Activated naive CD4-positive, alpha-beta T cell treated with anti-CD3 and anti-CD28 coated beads, Interleukin-2, amount 10 ng/mL, durations not matched to agents 7 days and 5 days (primary cell): ENCODE results near the gene HECW1.

Source experiments
- CTCF ChIA-PET: fragments of 350-600 bp; sonication (Branson Sonifier 250); formaldehyde crosslinking; loops from one replicate; lab custom pipeline; 2021; ENCODE audit warnings: antibody characterized with exemption; lab: Charles Lee
- DNase-seq: peaks from one replicate; pipeline ENCODE4 v3.0.0-alpha.2; 2020
- H3K27ac Mint-ChIP-seq: one replicate; pipeline ENCODE4 v1.8.0; 2021; ENCODE audit warnings: mild to moderate bottlenecking, moderate library complexity, mixed read lengths
- H3K27me3 Mint-ChIP-seq: one replicate; pipeline ENCODE4 v1.8.0; 2021; ENCODE audit warnings: mild to moderate bottlenecking, mixed read lengths
- H3K36me3 Mint-ChIP-seq: one replicate; pipeline ENCODE4 v1.8.0; 2021; ENCODE audit warnings: mixed read lengths
- H3K4me1 Mint-ChIP-seq: one replicate; pipeline ENCODE4 v1.8.0; 2021; ENCODE audit warnings: mixed read lengths
- H3K4me3 Mint-ChIP-seq: one replicate; pipeline ENCODE4 v1.8.0; 2021; ENCODE audit warnings: mild to moderate bottlenecking, moderate library complexity, mixed read lengths
- H3K9me3 Mint-ChIP-seq: one replicate; pipeline ENCODE4 v1.8.0; 2021; ENCODE audit warnings: mixed read lengths

HECW1 gene

GRCh38 chr7:43395351-43395750 lies 282.9 kb downstream of the HECW1 start:
- Mint-ChIP-seq H3K4me3 (no peak overlapping the region), H3K27ac (no peak overlapping the region), H3K9me3 (no peaks in the 10 kb centered on the region), H3K4me1 (no peaks in the 10 kb centered on the region), H3K36me3 (no peaks in the 10 kb centered on the region), H3K27me3 (peaks cover 9% of the 10 kb centered on the region)
- no peak for DNase-seq
- CTCF ChIA-PET, result no interaction called here

- DNase-seq, result no peak
- CTCF ChIA-PET, result no interaction called here
- Mint-ChIP-seq H3K9me3 (no peaks in the 10 kb centered on the region), H3K4me3 (no peak overlapping the region), H3K36me3 (no peaks in the 10 kb centered on the region), H3K27ac (no peak overlapping the region), H3K4me1 (no peaks in the 10 kb centered on the region), H3K27me3 (peaks cover 9% of the 10 kb centered on the region)
These were observed 283.8 kb downstream of the HECW1 start for GRCh38 chr7:43396187-43396740.

- CTCF ChIA-PET, result interaction anchor here (1.4 kb wide), 1 partner anchor 57 kb away, joined by 3 read pairs; no protein-coding TSS in a partner anchor
- Mint-ChIP-seq H3K36me3 (no peaks in the 10 kb centered on the region), H3K27ac (no peak overlapping the region), H3K9me3 (no peaks in the 10 kb centered on the region), H3K4me3 (no peak overlapping the region), H3K27me3 (peaks cover 9% of the 10 kb centered on the region), H3K4me1 (no peaks in the 10 kb centered on the region)
- DNase-seq, result no peak
These were observed 286.4 kb downstream of the HECW1 start for GRCh38 chr7:43398831-43399230.

- no peak overlapping the region for H3K4me3 Mint-ChIP-seq
- no peaks in the 10 kb centered on the region for H3K36me3 Mint-ChIP-seq
- DNase-seq, result no peak
- H3K4me1 Mint-ChIP-seq, result no peaks in the 10 kb centered on the region
- H3K9me3 Mint-ChIP-seq, result no peaks in the 10 kb centered on the region
- H3K27ac Mint-ChIP-seq, result no peak overlapping the region
- H3K27me3 Mint-ChIP-seq, result peaks cover 5% of the 10 kb centered on the region
- CTCF ChIA-PET, result no interaction called here
These were observed 293.5 kb downstream of the HECW1 start for GRCh38 chr7:43405948-43406347.

- H3K4me3 Mint-ChIP-seq, result no peak overlapping the region
- no peaks in the 10 kb centered on the region for H3K4me1 Mint-ChIP-seq
- peaks cover 5% of the 10 kb centered on the region for H3K27me3 Mint-ChIP-seq
- DNase-seq, result no peak
- H3K36me3 Mint-ChIP-seq, result no peaks in the 10 kb centered on the region
- CTCF ChIA-PET, result no interaction called here
- no peak overlapping the region for H3K27ac Mint-ChIP-seq
- no peaks in the 10 kb centered on the region for H3K9me3 Mint-ChIP-seq
These were observed 294.5 kb downstream of the HECW1 start for GRCh38 chr7:43406961-43407360.

- Mint-ChIP-seq H3K4me3 (no peak overlapping the region), H3K4me1 (no peaks in the 10 kb centered on the region), H3K36me3 (no peaks in the 10 kb centered on the region), H3K27ac (no peak overlapping the region), H3K27me3 (peaks cover 5% of the 10 kb centered on the region), H3K9me3 (no peaks in the 10 kb centered on the region)
- no peak for DNase-seq
- CTCF ChIA-PET, result no interaction called here
These were observed 296.5 kb downstream of the HECW1 start for GRCh38 chr7:43408981-43409380.

- H3K4me3 Mint-ChIP-seq, result no peak overlapping the region
- H3K4me1 Mint-ChIP-seq, result no peaks in the 10 kb centered on the region
- H3K9me3 Mint-ChIP-seq, result no peaks in the 10 kb centered on the region
- no peak overlapping the region for H3K27ac Mint-ChIP-seq
- H3K36me3 Mint-ChIP-seq, result no peaks in the 10 kb centered on the region
- CTCF ChIA-PET, result no interaction called here
- DNase-seq, result no peak
- H3K27me3 Mint-ChIP-seq, result peaks cover 5% of the 10 kb centered on the region
These were observed 305.0 kb downstream of the HECW1 start for GRCh38 chr7:43417455-43417854.

- Mint-ChIP-seq H3K9me3 (no peaks in the 10 kb centered on the region), H3K36me3 (no peaks in the 10 kb centered on the region), H3K27ac (no peak overlapping the region), H3K4me3 (no peak overlapping the region), H3K4me1 (no peaks in the 10 kb centered on the region), H3K27me3 (no peaks in the 10 kb centered on the region)
- CTCF ChIA-PET, result interaction anchor here (1.2 to 2.6 kb wide), 3 partner anchors 10 to 26 kb away, joined by 3 to 11 read pairs (median 4); no protein-coding TSS in a partner anchor
- no peak for DNase-seq
These were observed 318.0 kb downstream of the HECW1 start for GRCh38 chr7:43430411-43430810.

- Mint-ChIP-seq H3K9me3 (no peaks in the 10 kb centered on the region), H3K4me1 (no peaks in the 10 kb centered on the region), H3K27ac (no peak overlapping the region), H3K27me3 (no peaks in the 10 kb centered on the region), H3K4me3 (no peak overlapping the region), H3K36me3 (no peaks in the 10 kb centered on the region)
- DNase-seq, result no peak
- CTCF ChIA-PET, result interaction anchor here (1.2 to 2.6 kb wide), 3 partner anchors 9 to 25 kb away, joined by 3 to 11 read pairs (median 4); no protein-coding TSS in a partner anchor
These were observed 318.7 kb downstream of the HECW1 start for GRCh38 chr7:43431020-43431595.

GRCh38 chr7:43433639-43434038 lies 321.2 kb downstream of the HECW1 start:
- H3K27ac Mint-ChIP-seq, result no peak overlapping the region
- no peaks in the 10 kb centered on the region for H3K36me3 Mint-ChIP-seq
- no peak overlapping the region for H3K4me3 Mint-ChIP-seq
- H3K9me3 Mint-ChIP-seq, result no peaks in the 10 kb centered on the region
- no peaks in the 10 kb centered on the region for H3K4me1 Mint-ChIP-seq
- H3K27me3 Mint-ChIP-seq, result no peaks in the 10 kb centered on the region
- DNase-seq, result no peak
- CTCF ChIA-PET, result interaction anchor here (1.1 kb wide), 1 partner anchor 22 kb away, joined by 4 read pairs; no protein-coding TSS in a partner anchor

GRCh38 chr7:43437001-43437400 lies 324.6 kb downstream of the HECW1 start:
- Mint-ChIP-seq H3K9me3 (no peaks in the 10 kb centered on the region), H3K27ac (no peak overlapping the region), H3K36me3 (no peaks in the 10 kb centered on the region), H3K27me3 (peaks cover 8% of the 10 kb centered on the region), H3K4me1 (no peaks in the 10 kb centered on the region), H3K4me3 (no peak overlapping the region)
- no peak for DNase-seq
- CTCF ChIA-PET, result no interaction called here

- Mint-ChIP-seq H3K4me3 (no peak overlapping the region), H3K27ac (no peak overlapping the region), H3K36me3 (no peaks in the 10 kb centered on the region), H3K4me1 (no peaks in the 10 kb centered on the region), H3K9me3 (no peaks in the 10 kb centered on the region), H3K27me3 (peaks cover 8% of the 10 kb centered on the region)
- CTCF ChIA-PET, result interaction anchor here (0.6 to 3.9 kb wide), 22 partner anchors 8 to 1499 kb away, joined by 3 to 31 read pairs (median 3); partner anchors contain the start of genes COA1 and STK17A
- no peak for DNase-seq
These were observed 326.5 kb downstream of the HECW1 start for GRCh38 chr7:43438897-43439479.

- Mint-ChIP-seq H3K9me3 (no peaks in the 10 kb centered on the region), H3K27ac (no peak overlapping the region), H3K4me3 (no peak overlapping the region), H3K27me3 (peaks cover 14% of the 10 kb centered on the region), H3K36me3 (no peaks in the 10 kb centered on the region), H3K4me1 (no peaks in the 10 kb centered on the region)
- CTCF ChIA-PET, result interaction anchor here (0.6 to 3.9 kb wide), 29 partner anchors 8 to 1499 kb away, joined by 3 to 31 read pairs (median 3); partner anchors contain the start of genes COA1 and STK17A
- peak; percentile 71 for DNase-seq
These were observed 327.4 kb downstream of the HECW1 start for GRCh38 chr7:43439631-43440401.
